Stimulated activated CD4-positive, alpha-beta T cell treated with anti-CD3 and anti-CD28 coated beads, Interleukin-2, amount 100 ng/mL, for 48 hours (primary cell): ENCODE measurements around the gene NEUROG1.

Experiments used
- DNase-seq, 2 donors: peaks; one replicate each; pipeline ENCODE4 v3.0.0-alpha.2; 2020

The NEUROG1 gene, protein sequence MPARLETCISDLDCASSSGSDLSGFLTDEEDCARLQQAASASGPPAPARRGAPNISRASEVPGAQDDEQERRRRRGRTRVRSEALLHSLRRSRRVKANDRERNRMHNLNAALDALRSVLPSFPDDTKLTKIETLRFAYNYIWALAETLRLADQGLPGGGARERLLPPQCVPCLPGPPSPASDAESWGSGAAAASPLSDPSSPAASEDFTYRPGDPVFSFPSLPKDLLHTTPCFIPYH

DNA sequence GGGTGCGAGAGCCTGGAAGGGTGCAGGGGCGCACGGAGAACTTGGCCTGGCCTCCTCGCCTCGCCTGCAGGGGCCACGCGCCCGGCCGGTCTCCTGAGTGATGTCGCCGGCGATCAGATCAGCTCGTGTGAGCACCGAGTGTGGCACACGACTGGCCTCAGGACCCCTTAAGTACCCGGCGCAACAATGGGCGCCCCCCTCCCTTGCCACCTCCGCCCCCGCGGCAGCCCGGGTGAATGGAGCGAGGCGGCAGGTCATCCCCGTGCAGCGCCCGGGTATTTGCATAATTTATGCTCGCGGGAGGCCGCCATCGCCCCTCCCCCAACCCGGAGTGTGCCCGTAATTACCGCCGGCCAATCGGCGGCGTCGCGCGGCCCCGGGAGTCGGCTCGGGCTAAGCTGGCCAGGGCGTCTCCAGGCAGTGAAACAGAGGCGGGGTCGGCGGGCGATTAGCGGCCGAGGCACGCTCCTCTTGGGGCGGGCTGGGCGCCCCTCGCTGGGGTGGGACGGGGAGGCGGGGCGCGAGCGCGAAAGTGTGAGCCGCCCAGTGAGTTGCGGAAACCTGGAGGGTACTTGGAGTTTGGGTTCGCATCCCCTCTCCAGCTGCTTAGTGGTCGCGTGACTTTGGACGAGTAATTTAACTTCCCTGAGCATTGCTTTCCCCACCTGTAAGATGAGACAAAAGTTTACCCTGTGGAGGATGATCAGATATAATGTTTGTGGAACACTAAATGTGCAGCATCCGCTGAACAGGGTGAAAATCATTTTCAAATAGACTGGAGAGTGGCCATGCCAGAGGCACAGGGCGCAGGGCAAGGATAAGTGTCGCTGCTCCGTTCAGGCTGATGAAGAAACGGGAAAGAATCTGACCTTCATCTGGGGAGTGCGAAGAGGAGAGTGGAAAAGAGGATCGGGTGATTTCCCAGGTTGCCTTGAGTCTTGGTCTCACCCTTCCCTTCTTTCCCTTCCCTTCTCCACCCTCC, at the start of gene NEUROG1:
Gene NEUROG1 (minus strand): TSS at position 145 of the 982 bp plus-strand sequence. CDS start 274 bp downstream, outside the sequence.
- no peak for DNase-seq

DNA sequence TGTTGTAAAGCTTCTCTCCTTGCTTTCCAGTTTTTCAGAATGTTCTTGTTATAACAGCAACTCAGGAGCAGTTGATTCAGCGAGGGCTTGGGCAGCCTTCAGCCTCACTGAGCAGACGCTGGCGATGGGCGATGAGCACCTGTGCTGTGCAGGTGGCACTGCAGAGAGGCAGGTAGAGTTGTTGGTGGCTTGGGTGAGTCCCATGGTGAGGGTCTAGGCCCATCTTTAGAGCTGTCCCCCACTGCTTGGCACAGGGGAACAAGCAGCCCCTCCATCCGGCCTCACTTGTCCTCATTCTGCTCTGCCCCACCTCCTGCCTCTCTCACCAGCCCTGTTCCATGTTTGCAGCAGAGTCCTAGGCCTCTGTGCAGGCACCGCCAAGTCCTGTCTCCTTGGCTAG, 49.2 kb upstream of the NEUROG1 start:
- no peak for DNase-seq

DNA sequence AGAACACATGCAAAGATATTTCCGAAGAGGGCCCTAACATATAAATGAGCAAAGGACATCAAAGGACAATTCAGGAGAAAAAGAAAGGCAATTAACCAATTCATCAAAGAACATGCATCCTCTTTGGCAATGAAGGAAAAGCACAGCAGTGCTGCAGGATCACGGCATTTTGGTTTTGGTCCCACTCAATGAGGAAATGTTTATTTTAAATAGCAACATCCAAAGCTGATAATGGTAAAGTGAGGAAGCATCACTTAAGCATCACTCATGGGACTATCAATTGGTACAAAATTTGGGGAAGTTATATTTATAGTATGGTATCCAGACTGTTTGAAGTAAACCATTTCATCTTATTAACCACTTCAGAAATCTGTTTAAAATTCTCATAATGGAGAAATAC, 48.5 kb upstream of the NEUROG1 start:
- no peak for DNase-seq

DNA sequence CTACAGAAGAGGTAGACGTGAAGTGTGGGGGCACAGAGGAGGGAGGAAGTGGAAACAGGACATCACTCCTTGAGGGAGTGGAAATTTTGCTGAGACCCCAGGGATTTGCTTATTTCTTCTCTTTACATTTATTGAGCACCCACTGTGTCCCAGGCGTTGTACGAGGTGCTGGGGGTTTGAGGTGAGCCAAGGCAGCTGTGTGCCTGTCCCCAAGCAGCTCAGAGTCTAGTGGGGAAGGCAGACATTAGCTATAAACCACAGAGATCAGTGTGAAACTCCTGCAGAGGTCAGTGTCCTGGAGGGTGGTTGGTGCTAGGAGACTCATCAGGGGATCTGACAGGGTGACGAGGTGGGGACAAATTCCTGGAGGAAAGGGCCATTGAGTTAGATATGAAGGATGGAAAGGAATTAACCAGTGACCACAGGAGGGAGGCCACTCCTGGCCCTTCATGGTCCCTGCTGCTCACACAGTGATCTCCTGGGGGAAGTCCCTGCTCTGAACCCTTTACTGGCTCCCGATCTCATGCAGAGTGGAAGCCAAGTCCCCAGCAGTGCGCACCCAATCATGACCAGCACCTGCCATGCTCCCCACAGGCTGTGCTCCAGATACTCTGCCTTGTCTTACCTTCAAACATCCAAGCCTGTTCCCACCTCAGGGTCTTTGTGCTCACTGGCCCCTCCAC, 46.5 kb upstream of the NEUROG1 start:
- DNase-seq, result no peak

- DNase-seq, result peak in 1 of 2 donors; percentile 5
Measured at GRCh38 chr5:135578685-135579341, 43.0 kb upstream of the NEUROG1 start, which contains the start of gene CXCL14. CXCL14 (minus strand) TSS chr5:135578991; CDS start chr5:135578778, 213 bp downstream.

DNA sequence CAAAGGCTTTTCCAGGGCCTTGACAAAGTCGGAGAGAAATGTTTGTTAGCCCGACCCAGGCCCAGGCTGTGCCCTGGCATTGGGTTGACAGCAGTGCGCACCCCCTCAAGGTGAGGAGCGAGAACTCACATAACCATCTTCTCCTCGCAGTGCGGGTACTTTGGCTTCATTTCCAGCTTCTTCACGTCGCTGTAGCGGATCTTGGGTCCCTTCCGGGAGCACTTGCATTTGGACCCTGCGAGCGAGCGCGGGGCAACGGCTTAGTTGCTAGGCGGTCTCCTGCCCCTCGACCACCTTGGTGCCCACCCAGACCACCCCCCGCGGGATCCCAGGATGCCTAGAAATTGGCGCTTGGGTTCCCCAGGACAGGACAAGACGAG, 42.5 kb upstream of the NEUROG1 start:
- no peak for DNase-seq

DNA sequence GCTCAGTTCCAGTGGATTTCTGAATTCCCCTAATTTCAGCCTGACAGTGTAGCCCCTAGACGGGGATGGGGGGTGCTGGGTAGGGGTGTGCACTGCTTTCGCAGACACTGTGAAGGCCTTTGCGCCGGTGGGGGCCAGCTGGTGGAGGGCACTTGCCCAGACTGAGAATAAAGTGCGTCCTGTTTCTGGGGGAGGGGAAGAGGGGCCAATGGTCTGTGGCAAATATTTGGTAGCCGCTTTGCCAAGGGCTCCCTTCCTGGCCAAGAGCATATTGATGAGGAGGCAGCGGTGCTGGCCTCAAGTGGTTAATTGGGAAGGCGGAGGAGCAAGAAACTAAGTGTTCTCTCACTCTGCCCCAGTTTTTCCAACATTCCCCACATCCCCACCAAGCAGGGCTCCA, 41.7 kb upstream of the NEUROG1 start:
- no peak for DNase-seq

- no peak for DNase-seq
Measured at GRCh38 chr5:135576075-135576599, 40.4 kb upstream of the NEUROG1 start.

GRCh38 chr5:135574493-135574892, 38.7 kb upstream of the NEUROG1 start:
- no peak for DNase-seq

- no peak for DNase-seq
Measured at GRCh38 chr5:135571902-135572301, 36.1 kb upstream of the NEUROG1 start.

DNA sequence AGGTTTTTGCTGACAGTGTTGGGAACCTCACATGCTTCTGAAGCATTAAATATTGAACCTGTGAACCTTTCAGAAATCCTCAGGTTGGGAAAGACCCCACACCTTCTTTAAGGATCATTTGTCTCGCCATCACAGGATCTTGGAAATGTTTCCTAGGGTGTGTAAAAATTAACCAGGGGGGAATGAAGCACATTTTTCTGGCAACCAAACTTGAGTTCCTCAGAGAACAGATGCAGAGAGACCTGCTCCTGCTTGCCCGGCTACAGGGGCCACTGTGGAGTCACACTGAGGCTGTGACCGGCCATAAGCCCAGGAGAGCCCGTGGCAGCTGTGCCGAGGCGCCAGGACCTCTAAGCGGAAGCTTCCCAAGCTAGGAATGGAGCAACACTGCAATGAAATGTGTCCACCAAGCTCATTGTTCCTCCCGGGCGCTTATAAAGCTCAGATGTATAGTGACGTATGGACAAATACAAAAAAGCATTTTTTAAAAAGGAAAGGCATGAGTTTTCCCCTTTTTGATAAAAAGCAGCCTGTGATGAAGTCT, 35.4 kb upstream of the NEUROG1 start:
- no peak for DNase-seq

GRCh38 chr5:135570453-135570764, 34.6 kb upstream of the NEUROG1 start:
- DNase-seq, result no peak

DNA sequence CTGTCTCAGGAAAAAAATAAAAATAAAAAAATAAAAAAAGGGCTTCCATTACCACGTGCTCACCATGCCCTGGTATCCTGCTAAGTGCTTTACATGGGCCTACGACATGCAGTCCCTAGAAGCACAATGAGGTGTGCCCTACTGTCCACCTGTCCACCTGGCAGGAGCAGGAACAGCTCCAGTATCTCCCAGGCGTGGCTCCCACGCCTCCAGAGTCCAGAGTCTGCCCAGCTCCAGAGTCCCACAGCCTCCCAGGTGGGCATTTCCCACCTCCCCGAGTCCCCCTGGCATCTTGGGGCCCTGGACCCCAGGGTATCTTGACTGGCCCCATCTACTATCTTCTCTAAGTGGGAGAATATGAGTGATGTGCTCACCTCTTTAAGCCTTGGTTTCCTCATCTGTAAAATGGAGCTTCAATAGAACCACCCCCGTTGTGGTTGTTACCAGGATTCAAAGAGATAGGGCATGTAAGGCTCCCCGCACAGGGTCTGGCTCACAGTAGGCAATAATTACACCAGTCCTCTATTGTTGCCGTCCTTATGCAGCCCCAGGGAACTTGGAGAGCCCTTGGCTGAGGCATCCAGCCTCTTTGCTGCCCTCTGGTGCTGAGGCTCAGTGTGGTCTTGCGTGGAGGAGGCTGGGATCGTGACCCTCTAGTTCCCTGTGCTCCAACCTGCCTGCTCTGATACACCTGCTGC, 34.1 kb upstream of the NEUROG1 start:
- no peak for DNase-seq

DNA sequence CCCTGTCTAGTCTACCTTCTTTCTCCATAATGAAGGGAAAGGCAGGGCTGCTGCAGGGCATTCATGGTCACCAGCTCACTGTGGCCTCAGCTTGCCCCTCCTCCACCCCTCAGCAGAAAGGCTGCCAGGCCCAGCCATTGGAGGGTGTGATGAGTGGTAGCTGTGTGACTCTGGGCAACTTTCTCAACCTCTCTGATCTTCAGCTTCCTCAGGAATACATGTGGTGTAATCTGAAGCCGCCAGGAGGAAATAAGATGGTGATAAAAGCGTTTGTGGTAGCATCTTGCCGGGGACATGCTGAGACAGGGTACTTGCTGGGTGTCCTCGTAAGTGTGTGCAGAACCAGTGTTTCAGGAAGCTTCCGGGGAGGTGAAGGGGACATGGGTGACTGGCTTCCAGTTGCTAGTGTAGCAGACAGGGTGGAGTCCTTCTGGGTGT, 33.2 kb upstream of the NEUROG1 start:
- DNase-seq, result no peak

DNA sequence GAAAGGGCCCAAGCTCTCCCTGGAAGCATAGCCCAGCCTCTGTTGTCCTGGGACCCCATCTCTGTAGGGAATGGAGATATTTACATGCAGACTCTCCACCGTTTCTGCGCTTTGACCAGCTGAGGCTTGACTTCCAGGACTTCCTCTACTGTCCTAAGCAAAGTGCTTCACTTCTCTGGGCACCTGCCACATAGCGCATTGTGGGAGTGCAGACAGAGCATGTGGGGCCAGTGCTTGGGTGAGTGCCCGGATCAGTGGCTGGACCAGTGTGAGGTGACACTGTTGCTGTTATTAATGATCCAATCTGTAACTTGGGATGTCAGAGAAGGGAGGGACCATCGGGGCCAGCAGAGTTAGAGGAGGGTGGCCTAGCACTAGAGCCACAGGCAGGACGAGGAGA, 32.5 kb upstream of the NEUROG1 start:
- DNase-seq, result no peak

GRCh38 chr5:135567661-135568060, 31.9 kb upstream of the NEUROG1 start:
- DNase-seq, result no peak

- DNase-seq, result no peak
Measured at GRCh38 chr5:135566422-135567400, 30.9 kb upstream of the NEUROG1 start.

- DNase-seq, result peak; percentile 77 to 79
Measured at GRCh38 chr5:135565725-135566421, 30.1 kb upstream of the NEUROG1 start.

GRCh38 chr5:135565266-135565665, 29.5 kb upstream of the NEUROG1 start:
- no peak for DNase-seq

DNA sequence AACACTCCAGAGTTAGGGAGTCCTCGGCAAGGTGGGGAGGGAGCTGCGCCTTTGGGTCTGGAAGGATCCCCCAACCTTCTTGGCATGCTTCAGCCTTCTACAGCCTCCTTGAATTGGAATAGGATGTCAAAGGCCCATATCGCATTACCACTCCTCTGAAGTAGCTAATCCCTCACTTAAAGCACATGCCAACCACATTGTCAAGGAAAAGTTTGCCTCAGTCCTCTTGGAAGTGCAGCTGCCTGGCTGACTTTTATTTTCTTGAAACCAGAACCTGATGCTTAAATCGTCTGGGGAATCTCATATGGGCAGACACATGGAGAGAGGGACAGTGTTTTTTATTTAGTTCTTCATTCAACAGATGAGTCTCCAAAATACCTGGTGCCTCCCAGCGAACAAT, 28.6 kb upstream of the NEUROG1 start:
- DNase-seq, result no peak
